Mammary epithelial cell (primary cell): ENCODE data around the gene CSNK1A1L.

Experiments
- CTCF ChIP-seq, 2 donors: IDR thresholded peaks in 1 of 2; conservative IDR thresholded peaks in 1 of 2; 2 replicates each; pipeline ENCODE4 v1.5.1; 2011 to 2012; ENCODE audit warnings: inconsistent platforms in 2 of 2, low read length in 2 of 2, mild to moderate bottlenecking in 2 of 2, control low read depth in 1 of 2, low read depth in 1 of 2; ENCODE audit not compliant: insufficient read depth in 1 of 2; ENCODE audit errors: extremely low read depth in 1 of 2
- EZH2 ChIP-seq: IDR thresholded peaks from 2 replicates; pipeline ENCODE4 v1.6.1; 2012; ENCODE audit warnings: low read length, inconsistent platforms, borderline replicate concordance

- peak; percentile 57 to 70 for TF ChIP-seq CTCF (conservative IDR thresholded peaks at IDR 0.05 in 1 of 2, IDR thresholded peaks at IDR 0.05 in 1 of 2; ENCODE audit: extremely low read depth in 1 of 2, insufficient read depth in 1 of 2, low read depth in 1 of 2, low read length in 2 of 2)
- TF ChIP-seq EZH2 = no peak
Observed at GRCh38 chr13:37109051-37109678, 3.7 kb upstream of the CSNK1A1L start.
